GM12878 (cell line): ENCODE results near the gene GNG12. TPM values are rescaled to one million over a fixed set of nuclear protein-coding genes. Genes with fewer than 3 reads are reported as not detected.

Experiments
- ATAC-seq: fragments of 200-7000 bp; cut with Tn5 transposase; 3 replicates; pipeline ENCODE4 v1.9.1; 2020; ENCODE audit warnings: mild to moderate bottlenecking, moderate library complexity
- BruUV-seq: library from RNA; stranded (reverse); fragments of 400-500 nt; replicated peaks from 2 replicates; lab custom pipeline; 2021; lab: Mats Ljungman, UMichigan
- CTCF ChIA-PET: fragments of 300-600 bp; sonication (Branson Sonifier 250); formaldehyde crosslinking; extraction: SDS; loops from one replicate; lab custom pipeline; 2021; ENCODE audit warnings: inconsistent platforms; lab: Yijun Ruan, JAX
- POLR2A ChIA-PET: fragments of 350-600 bp; formaldehyde crosslinking; extraction: SDS; loops from one replicate; lab custom pipeline; 2021; ENCODE audit warnings: inconsistent platforms; lab: Charles Lee
- RAD21 ChIA-PET: fragments of 300-600 bp; sonication (Branson Sonifier 250); formaldehyde crosslinking; loops from one replicate; lab custom pipeline; 2023; ENCODE audit warnings: antibody characterized with exemption; ENCODE audit not compliant: unreplicated experiment; lab: Charles Lee
- SMC1A ChIA-PET: fragments of 300-600 bp; sonication (Branson Sonifier 250); formaldehyde crosslinking; loops from one replicate; lab custom pipeline; 2023; ENCODE audit not compliant: unreplicated experiment, uncharacterized antibody; lab: Charles Lee
- DNase-seq: peaks from one replicate; pipeline ENCODE4 v3.0.0-alpha.2; 2011; ENCODE audit warnings: low read depth, low spot score
- FAIRE-seq: peaks from 3 replicates; lab custom pipeline; 2011; peaks lifted over from hg19 to GRCh38; lab: Jason Lieb, UNC
- H2AFZ ChIP-seq: 2 replicates; pipeline ENCODE4 v1.6.0; 2011; ENCODE audit warnings: low read depth, low read length, control low read depth; ENCODE audit not compliant: control insufficient read depth
- H3K27ac ChIP-seq: 2 replicates; pipeline ENCODE4 v1.5.1; 2011; ENCODE audit warnings: control low read depth; ENCODE audit not compliant: control insufficient read depth, insufficient read depth
- H3K27me3 ChIP-seq, 2 experiments: replicated peaks in 1 of 2; 2 replicates each; pipeline versions ENCODE4 v1.6.0 to v1.6.1; 2011; ENCODE audit warnings: low read length in 1 of 2; ENCODE audit not compliant: control insufficient read depth in 2 of 2, insufficient read depth in 2 of 2
- H3K36me3 ChIP-seq, 2 experiments: 2 replicates each; pipeline ENCODE4 v1.5.1; 2011; ENCODE audit warnings: low read length in 1 of 2; ENCODE audit not compliant: control insufficient read depth in 2 of 2, insufficient read depth in 2 of 2
- H3K4me1 ChIP-seq: 2 replicates; pipeline ENCODE4 v1.6.1; 2011; ENCODE audit warnings: mild to moderate bottlenecking, low read length, moderate library complexity, mixed read lengths; ENCODE audit not compliant: control insufficient read depth, insufficient read depth
- H3K4me2 ChIP-seq: 2 replicates; pipeline ENCODE4 v1.6.0; 2011; ENCODE audit warnings: control low read depth; ENCODE audit not compliant: control insufficient read depth, insufficient read depth
- H3K4me3 ChIP-seq: fragments of 200-600 bp; sonication (generic); 2 replicates; pipeline ENCODE4 v1.5.1; 2016
- H3K79me2 ChIP-seq: 2 replicates; pipeline ENCODE4 v1.6.0; 2011; ENCODE audit warnings: low read length; ENCODE audit not compliant: control insufficient read depth, insufficient read depth
- H3K9ac ChIP-seq: 2 replicates; pipeline ENCODE4 v1.8.0; 2011; ENCODE audit warnings: low read length, control low read depth, mixed read lengths; ENCODE audit not compliant: control insufficient read depth, insufficient read depth
- H3K9me3 ChIP-seq: replicated peaks from 3 replicates; pipeline ENCODE4 v1.5.1; 2011; ENCODE audit warnings: mild to moderate bottlenecking, low read length; ENCODE audit not compliant: control insufficient read depth, insufficient read depth
- H4K20me1 ChIP-seq: 2 replicates; pipeline ENCODE4 v1.6.0; 2011; ENCODE audit not compliant: control insufficient read depth, insufficient read depth
- CBX5 ChIP-seq: sonication (generic); IDR thresholded peaks from 2 replicates; pipeline ENCODE4 v1.6.1; 2016; ENCODE audit warnings: low read depth, moderate library complexity, mild to moderate bottlenecking, inconsistent platforms
- ELK1 ChIP-seq: IDR thresholded peaks from 2 replicates; pipeline ENCODE4 v1.6.1; 2012; ENCODE audit warnings: low read depth, low read length, improper control_type of control experiment
- HDGF ChIP-seq: fragments of 450-650 bp; IDR thresholded peaks from 2 replicates; pipeline ENCODE4 v1.6.1; 2016; ENCODE audit warnings: antibody characterized with exemption
- RFX5 ChIP-seq: IDR thresholded peaks from 2 replicates; pipeline ENCODE4 v1.6.1; 2011; ENCODE audit warnings: low read depth, low read length, improper control_type of control experiment
- SRF ChIP-seq, 2 experiments: IDR thresholded peaks; 2 replicates each; pipeline ENCODE4 v1.6.1; 2011; ENCODE audit warnings: low read depth in 2 of 2, low read length in 2 of 2, mild to moderate bottlenecking in 1 of 2, moderate library complexity in 1 of 2
- TARDBP ChIP-seq: IDR thresholded peaks from 2 replicates; pipeline ENCODE4 v1.6.1; 2016; ENCODE audit warnings: borderline replicate concordance
- WGBS: methylation state at CpG from one replicate; pipeline ENCODE4 v1.1.6; 2016; ENCODE audit warnings: low lambda C conversion rate; ENCODE audit not compliant: insufficient replicate concordance, insufficient coverage; ENCODE audit errors: missing lambda C conversion rate; 5-methylcytosine and 5-hydroxymethylcytosine counted together
- in situ Hi-C: fragments of 300-500 bp; cut with MboI; formaldehyde crosslinking; loops from 9 replicates; pipeline ENCODE4 v1.14.3; 2018; ENCODE audit warnings: mixed read lengths
- intact Hi-C: fragments of 100-400 bp; cut with micrococcal nuclease; formaldehyde crosslinking; loops from one replicate; pipeline ENCODE4 v1.14.2; 2022; ENCODE audit not compliant: unreplicated experiment
- polyA plus RNA-seq, 11 experiments: library from polyadenylated mRNA; depleted of rRNA in 4 of 11; unstranded in 6 of 11; stranded (reverse) in 5 of 11; fragments of >200 nt; fragmentation: Nextera tagmentation in 4 of 11; fragmentation: Illumina TruSeq in 1 of 11; extraction: Ambion mirVana in 4 of 11; extraction: Trizol in 1 of 11; gene quantifications; 1 replicate in 1 of 11; 2 replicates in 10 of 11; pipeline versions ENCODE4 v1.2.1 to v1.2.3, GENCODE V29; 2011 to 2016; ENCODE audit warnings: inconsistent platforms in 2 of 11, missing spikeins in 2 of 11, low read depth in 1 of 11
- total RNA-seq, 4 experiments: library from RNA; depleted of rRNA in 3 of 4; stranded (reverse); fragments of >200 nt in 3 of 4; fragmentation: Illumina TruSeq in 1 of 4; extraction: Trizol in 1 of 4; gene quantifications; 2 replicates each; pipeline versions ENCODE4 v1.2.1 to v1.2.3, GENCODE V29; 2013 to 2021
- TF ChIP-seq, protein P1 (sequence below): fragments of 450-650 bp; IDR thresholded peaks from 2 replicates; pipeline ENCODE4 v1.6.1; 2017; ENCODE audit warnings: mild to moderate bottlenecking, moderate library complexity

GNG12 gene
- total and polyA plus RNA-seq, 10 of the 15 experiments (the other 5 are each of a cell fraction or from before 2014, with no cell fraction given) = 0.22 to 32.8 (median 0.35) TPM

DNA sequence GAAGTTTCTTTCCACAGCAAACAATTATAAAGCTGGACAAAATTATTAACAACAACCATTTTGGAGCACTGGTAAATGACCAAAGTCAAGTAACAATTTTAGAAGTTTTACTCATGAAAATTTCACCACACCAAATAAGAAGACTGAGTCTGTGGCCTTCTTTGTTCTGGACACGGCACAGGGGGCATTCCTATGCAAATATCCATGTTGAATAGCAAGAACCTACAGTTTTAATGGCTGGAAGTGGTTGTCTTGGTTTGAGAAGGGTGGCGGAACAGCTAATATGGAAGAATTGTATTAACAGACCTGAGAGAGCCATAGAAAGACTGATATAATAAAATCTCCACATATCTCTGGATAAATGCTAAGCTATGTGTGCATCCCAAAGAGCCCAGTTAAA, 177.7 kb downstream of the GNG12 start:
- FAIRE-seq = no peak
- 50% methylated on average over 2 of the region's 2 CpGs for WGBS

More for the DNA sequence above, 177.7 kb downstream of the GNG12 start:
- BruUV-seq = no TSS peak
- H3K4me1 ChIP-seq = no peaks in the 10 kb centered on the region
- DNase-seq (no peak), ATAC-seq (no peak)
- CTCF ChIA-PET = interaction anchor here (0.6 to 1.3 kb wide), 3 partner anchors 15 to 95 kb away, joined by 3 to 6 read pairs (median 3); no protein-coding TSS in a partner anchor
- H3K4me3 ChIP-seq = no peak overlapping the region
- H3K27me3 ChIP-seq = no peaks in the 10 kb centered on the region; a peak in 1 of 4 replicates
- SMC1A ChIA-PET = interaction anchor here (0.7 to 1.4 kb wide), 2 partner anchors 21 to 105 kb away, joined by 3 to 4 read pairs; no protein-coding TSS in a partner anchor
- H4K20me1 ChIP-seq = no peaks in the 10 kb centered on the region
- H3K36me3 ChIP-seq = no peaks in the 10 kb centered on the region
- no peak overlapping the region for H3K4me2 ChIP-seq
- H3K9me3 ChIP-seq = no peaks in the 10 kb centered on the region
- no peak overlapping the region for H3K27ac ChIP-seq
- H3K79me2 ChIP-seq = no peaks in the 10 kb centered on the region
- no peak overlapping the region for H2AFZ ChIP-seq
- POLR2A ChIA-PET = no interaction called here
- TF ChIP-seq ELK1 (no peak), TARDBP (no peak), CBX5 (no peak), SRF (IDR thresholded peaks at IDR 0.05; ENCODE audit: low read depth in 2 of 2, low read length in 2 of 2) (no peak), RFX5 (no peak), HDGF (no peak)
- TF ChIP-seq, protein P1, sequence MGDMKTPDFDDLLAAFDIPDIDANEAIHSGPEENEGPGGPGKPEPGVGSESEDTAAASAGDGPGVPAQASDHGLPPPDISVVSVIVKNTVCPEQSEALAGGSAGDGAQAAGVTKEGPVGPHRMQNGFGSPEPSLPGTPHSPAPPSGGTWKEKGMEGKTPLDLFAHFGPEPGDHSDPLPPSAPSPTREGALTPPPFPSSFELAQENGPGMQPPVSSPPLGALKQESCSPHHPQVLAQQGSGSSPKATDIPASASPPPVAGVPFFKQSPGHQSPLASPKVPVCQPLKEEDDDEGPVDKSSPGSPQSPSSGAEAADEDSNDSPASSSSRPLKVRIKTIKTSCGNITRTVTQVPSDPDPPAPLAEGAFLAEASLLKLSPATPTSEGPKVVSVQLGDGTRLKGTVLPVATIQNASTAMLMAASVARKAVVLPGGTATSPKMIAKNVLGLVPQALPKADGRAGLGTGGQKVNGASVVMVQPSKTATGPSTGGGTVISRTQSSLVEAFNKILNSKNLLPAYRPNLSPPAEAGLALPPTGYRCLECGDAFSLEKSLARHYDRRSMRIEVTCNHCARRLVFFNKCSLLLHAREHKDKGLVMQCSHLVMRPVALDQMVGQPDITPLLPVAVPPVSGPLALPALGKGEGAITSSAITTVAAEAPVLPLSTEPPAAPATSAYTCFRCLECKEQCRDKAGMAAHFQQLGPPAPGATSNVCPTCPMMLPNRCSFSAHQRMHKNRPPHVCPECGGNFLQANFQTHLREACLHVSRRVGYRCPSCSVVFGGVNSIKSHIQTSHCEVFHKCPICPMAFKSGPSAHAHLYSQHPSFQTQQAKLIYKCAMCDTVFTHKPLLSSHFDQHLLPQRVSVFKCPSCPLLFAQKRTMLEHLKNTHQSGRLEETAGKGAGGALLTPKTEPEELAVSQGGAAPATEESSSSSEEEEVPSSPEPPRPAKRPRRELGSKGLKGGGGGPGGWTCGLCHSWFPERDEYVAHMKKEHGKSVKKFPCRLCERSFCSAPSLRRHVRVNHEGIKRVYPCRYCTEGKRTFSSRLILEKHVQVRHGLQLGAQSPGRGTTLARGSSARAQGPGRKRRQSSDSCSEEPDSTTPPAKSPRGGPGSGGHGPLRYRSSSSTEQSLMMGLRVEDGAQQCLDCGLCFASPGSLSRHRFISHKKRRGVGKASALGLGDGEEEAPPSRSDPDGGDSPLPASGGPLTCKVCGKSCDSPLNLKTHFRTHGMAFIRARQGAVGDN = no peak
- RAD21 ChIA-PET = no interaction called here
- in situ Hi-C loops (no loop called here), intact Hi-C loops (no loop called here)
- no peak overlapping the region for H3K9ac ChIP-seq
